GM19099 (cell line): ENCODE data around the gene MR1.

ENCODE experiments used
- POLR2A ChIP-seq: IDR thresholded peaks from 3 replicates; pipeline ENCODE4 v1.6.1; 2011; ENCODE audit warnings: low read depth; ENCODE audit not compliant: insufficient read length; ENCODE audit errors: extremely low read depth

The MR1 gene

DNA sequence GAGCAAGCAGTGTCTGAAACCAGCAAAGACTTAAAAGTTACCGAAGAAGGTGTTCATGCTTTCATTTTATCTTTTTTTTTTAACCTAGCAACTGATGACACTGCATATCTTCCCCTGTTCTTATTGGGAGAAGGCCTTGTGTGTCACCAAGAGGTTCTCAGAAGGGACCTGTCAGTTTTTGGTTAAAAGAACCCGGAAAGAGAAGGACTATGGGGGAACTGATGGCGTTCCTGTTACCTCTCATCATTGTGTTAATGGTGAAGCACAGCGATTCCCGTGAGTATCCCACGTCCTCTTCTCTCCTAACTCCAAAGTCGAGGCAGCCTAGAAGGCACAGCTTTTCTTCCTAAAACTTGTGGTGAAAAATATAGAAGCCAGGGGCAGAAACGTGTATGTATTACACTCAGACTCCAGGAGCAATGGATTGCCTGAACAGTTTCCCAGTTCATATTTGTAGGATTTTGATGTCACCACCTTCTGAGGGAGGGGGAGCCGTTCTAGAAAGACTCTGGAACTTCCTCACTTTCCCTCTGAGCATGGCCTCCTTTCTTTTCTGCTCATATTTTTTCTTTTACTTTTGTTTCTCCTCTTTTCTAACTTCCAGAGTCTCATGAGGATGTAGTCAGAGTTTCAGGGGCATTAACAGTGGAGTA, at the start of gene MR1:
MR1 (plus strand) TSS at position 185 of the 653 bp plus-strand sequence; CDS start at position 210, 25 bp downstream.
- TF ChIP-seq POLR2A = peak; percentile 78

DNA sequence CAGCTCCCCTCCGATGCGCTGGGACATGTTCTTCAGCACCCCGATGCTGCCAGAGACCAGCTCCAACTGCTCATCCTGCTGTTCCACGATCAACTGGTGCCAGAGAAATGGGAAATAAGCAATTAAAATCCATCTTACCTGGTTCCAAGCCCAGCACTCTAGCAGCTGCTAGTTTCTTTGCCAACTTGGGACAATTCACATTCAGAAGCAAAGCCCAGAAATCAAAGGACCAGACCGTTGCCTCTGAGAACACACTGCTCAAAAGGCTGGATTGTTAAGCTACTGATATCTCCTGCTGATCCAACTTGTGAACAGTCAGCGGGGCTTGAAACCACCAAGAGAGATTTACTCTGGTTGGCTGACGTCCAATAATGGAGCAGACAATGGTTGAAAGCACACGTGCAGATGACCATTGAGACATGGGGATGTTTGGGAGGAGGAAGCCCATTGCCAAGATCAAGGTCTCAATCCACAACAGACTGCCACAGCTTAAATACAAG, 45.5 kb upstream of the MR1 start:
- no peak for TF ChIP-seq POLR2A

DNA sequence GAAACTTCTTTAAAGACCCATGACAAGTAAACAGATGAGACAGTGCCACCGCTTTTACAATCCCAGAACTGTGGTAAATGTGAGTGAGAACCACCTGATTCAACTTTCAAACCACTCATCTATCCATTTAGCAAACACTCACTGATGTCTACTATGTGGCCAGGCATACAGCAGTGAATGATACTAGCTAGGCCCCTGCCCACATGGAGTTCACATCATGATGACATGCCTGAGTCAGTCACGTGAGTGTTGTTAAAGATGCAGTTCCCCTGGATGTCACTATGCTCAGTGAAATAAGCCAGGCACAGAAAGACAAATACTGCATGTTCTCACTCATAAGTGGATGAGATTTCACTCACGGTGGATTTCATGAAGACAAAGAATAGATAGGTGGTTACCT, 39.5 kb upstream of the MR1 start:
- TF ChIP-seq POLR2A = no peak

DNA sequence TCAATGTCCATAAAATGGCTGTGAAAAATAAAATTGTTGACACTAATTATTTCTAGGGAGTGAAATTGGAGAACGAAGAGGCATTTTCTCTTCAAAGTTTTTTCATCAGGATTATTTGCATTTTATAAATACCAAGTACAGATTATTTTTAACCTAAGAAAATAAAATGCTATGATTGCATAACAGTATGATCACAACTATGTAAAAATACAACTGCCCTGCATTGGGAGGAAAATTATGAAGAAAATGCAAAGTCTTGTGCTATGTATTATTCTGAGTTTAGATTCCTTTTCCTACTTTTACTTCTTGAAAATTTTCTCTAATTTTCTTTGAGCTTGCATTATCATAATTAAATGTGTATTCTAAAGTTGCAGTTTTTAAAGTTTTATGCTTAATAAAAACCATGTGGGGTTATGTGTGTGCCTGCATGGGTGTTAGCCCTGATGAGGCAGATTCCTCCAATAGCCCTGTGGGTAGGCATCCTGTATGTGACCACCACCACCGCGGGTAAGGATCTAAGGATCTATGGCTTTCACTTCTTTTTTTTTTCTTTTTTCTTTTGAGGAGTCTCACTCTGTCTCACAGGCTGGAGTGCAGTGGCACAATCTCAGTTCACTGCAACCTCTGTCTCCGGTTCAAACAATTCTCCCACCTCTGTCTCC, 35.8 kb upstream of the MR1 start:
- TF ChIP-seq POLR2A = no peak

- no peak for TF ChIP-seq POLR2A
Observed at GRCh38 chr1:181001091-181001780, 32.5 kb upstream of the MR1 start.

DNA sequence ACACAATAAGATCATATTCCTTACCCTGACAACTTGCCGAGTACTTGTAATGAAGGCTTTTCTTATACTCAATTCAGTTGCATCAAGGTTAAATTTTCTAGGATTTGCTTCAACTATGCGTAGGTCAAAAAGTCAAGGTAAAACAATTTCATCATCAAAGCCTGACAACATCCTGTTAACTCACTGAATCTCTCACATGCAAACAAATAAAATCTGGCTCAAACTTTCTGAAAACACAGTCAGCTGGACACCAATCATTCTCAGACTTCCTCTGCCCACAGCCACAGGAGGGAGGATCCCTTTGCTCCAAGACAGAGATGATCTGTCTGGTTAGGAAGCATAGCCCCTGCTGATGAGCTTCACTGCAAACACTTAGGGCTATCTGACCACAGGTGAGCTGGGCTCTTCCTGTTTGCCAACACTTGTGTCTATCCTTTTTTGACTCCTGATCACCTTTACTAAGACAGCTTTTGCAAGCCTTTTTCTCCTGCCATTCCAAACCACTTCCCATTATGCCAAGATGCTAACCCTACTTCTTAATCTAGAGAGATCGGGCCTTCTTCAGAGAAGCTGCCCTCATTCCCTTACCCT, 31.1 kb upstream of the MR1 start:
- TF ChIP-seq POLR2A = no peak

- TF ChIP-seq POLR2A = no peak
Observed at GRCh38 chr1:181010789-181011188, 23.0 kb upstream of the MR1 start.

GRCh38 chr1:181011301-181012202, 22.2 kb upstream of the MR1 start:
- TF ChIP-seq POLR2A = no peak

GRCh38 chr1:181012203-181012745, 21.5 kb upstream of the MR1 start:
- TF ChIP-seq POLR2A = no peak

DNA sequence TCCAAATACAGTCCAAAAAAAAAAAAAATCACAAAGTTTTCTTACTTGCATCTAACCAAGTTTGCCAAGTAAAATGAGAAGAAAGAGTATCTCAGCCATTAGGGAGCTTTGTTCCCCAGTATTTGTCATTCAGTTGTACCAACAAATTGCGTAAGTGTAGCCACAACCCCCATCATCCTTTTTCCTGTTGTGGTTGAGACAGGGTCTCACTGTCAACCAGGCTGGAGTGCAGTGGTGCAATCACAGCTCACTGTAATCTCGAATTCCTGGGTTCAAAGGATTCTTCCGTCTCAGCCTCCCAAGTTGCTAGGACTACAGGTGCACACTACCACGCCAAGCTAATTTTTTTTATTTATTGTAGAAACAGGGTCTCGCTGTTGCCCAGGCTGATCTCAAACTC, 20.6 kb upstream of the MR1 start:
- no peak for TF ChIP-seq POLR2A

DNA sequence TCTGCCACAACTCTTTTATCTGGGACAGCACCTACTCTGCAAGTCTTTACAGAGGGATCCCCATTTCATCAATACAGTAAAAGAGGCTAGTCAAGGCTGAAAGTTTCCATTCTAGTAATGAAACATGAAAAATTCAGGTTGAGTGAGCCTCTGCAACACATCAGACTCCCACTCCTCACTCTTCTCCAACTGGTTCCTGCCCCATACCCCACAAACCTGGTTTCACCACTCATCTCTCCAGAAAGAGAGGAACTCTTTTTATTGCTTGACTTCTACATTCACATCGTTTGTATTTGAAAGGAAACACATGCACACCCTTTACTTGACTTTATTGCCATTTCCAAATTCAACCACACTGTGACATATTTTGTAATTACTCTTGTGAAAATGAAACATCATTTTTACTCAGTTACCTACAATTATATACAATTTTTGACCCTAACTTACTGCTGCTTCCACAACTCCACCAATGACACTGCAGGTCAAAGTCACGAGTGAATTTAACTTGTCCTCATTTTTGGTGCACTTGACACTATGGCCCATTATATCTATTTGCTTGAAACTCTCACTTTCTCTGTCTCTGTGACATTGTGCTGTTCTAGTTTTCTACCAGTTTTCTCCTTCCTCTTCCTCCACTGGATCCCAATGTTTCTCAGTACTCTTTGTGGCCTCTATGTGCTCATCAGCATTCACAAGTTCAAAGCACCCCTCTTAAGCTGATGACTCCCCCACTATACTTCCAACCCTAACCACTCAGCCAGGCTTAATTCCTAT, 19.1 kb upstream of the MR1 start:
- no peak for TF ChIP-seq POLR2A

GRCh38 chr1:181015251-181015615, 18.6 kb upstream of the MR1 start:
- no peak for TF ChIP-seq POLR2A

DNA sequence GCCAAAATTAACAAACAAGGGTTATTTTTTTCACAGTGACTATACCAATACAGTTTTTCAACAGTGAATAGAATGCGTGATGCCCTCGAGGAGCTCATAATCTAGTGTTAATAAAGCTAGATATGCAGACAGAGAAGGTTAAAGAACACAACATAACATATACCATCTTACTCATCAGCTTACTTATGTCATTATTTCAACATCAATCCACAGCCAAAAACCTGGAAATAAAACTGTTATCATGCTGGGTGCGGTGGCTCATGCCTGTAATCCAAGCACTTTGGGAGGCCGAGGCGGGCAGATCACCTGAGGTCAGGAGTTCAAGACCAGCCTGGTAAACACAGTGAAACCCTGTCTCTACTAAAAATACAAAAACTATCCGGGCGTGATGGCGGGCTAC, 17.2 kb upstream of the MR1 start:
- no peak for TF ChIP-seq POLR2A
